ENCODE results near the gene PAPOLB. TPM values are rescaled to one million over a fixed set of nuclear protein-coding genes. Genes with fewer than 3 reads are reported as not detected.

PAPOLB gene
- 0.22 and 0.27 TPM in 2 replicates for total RNA-seq

GRCh38 chr7:4861673-4862072 lies at the start of gene PAPOLB:
PAPOLB (minus strand) TSS chr7:4862030; CDS start chr7:4861810, 220 bp downstream.

GRCh38 chr7:4883372-4884144 lies 21.7 kb upstream of the PAPOLB start, which contains the start of gene RADIL:
RADIL (minus strand) TSS chr7:4883716; CDS start chr7:4878139, 5,577 bp downstream.

Small RNA genes lying within 50 kb of the gene (small RNA-seq; reads per million reads assigned to genes)
- gene RF00019, result not detected

Other genes with a start within 250 kb of the PAPOLB start
- 44.7 and 55.1 TPM in 2 replicates for gene FOXK1, start 179.7 kb downstream of the PAPOLB start, total RNA-seq
- gene AP5Z1, start 86.4 kb downstream of the PAPOLB start, total RNA-seq, result 25.9 and 28.0 TPM in 2 replicates
- 0.80 and 2.0 TPM in 2 replicates for gene RADIL, start 21.7 kb upstream of the PAPOLB start, total RNA-seq
- gene MMD2, start 97.2 kb upstream of the PAPOLB start, total RNA-seq, result not detected in 2 replicates
- 14.3 and 15.3 TPM in 2 replicates for gene RBAK, start 183.8 kb upstream of the PAPOLB start, total RNA-seq